LoVo (cell line): ENCODE data around the gene PAX7.
"Not testable (repeated sequence)": the region's sequence is repeated elsewhere in the genome, so short reads cannot be mapped to it uniquely, and the experiment has no call there.

Source experiments
- DNase-seq: peaks from one replicate; pipeline ENCODE4 v3.0.0-alpha.2; 2016; ENCODE audit warnings: low spot score

Gene PAX7

GRCh38 chr1:18661404-18662285 is 31.0 kb downstream of the PAX7 start:
- DNase-seq = no peak

DNA sequence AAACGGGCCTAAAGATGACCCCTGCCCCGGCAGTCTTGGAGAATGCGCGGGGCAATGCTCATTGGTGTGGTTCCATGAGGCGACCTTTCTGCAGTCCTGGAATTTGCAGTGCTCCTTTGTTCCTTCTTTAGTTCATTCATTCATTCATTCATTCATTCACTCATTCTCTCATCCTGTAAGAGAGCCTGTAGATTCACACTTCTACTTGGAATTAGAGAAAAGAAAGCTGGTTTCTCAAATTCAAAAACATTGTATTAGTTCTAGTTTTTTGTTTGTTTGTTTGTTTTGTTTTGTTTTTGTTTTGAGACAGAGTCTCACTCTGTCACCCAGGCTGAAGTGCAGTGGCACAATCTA is 31.6 kb downstream of the PAX7 start:
- no peak for DNase-seq

- no peak for DNase-seq
Observed at GRCh38 chr1:18666317-18666920, 35.8 kb downstream of the PAX7 start.

- DNase-seq = no peak
Observed at GRCh38 chr1:18667333-18667732, 36.7 kb downstream of the PAX7 start.

DNA sequence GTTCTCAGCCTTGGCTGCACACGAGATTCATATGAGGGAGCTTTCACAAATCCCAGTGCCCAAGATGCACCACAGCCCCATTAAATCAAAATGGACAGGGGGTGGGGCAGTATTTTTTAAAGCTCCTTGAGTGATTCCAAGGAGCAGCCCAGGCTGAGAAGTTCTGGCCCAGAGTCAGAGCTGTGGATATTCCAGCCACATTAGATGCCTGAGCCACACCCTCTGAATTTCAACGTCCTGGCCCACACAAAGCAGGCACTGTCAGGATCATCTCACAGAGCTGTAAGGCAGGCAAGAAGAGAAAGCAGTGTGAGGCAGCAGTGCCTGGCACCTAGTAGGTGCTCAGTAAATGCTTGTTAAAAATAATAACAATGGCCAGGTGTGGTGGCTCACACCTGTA is 37.4 kb downstream of the PAX7 start:
- peak; percentile 18 for DNase-seq

DNA sequence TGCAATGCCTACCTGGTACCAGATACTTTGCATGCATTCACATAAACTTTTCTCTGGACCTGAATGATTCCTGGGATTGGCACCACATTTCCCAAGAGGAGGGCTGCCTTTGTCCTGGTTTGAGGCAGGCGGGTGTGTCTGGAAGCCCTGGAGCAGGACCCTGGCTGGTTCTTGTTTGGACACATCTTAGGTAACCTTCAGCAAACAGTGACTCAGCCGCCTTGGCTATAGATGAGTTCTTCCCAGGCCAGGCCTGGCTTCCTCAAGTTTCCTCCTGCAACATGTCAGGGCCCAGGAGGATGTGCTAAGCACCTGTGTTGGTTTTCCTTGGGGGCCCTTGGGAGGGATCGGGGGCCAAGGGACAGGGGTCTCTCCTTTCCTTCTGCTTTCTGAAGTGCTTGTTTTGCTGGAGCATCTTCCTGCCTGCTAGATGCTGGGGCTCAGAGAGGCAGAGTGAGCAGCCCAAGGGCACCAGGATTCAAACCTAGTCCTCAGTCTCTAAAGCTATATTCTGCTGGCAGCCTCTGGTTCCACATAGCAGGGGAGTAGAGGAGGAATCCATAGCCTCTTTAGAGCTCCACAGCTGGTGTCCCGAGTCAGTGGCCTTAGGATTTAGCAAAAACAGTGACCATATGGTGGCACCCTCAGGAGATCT is 38.2 kb downstream of the PAX7 start:
- peak; percentile 83 for DNase-seq

- DNase-seq = no peak
Observed at GRCh38 chr1:18670121-18670867, 39.6 kb downstream of the PAX7 start.

- no peak for DNase-seq
Observed at GRCh38 chr1:18670868-18671225, 40.2 kb downstream of the PAX7 start.

GRCh38 chr1:18673976-18674375 is 43.3 kb downstream of the PAX7 start:
- no peak for DNase-seq

GRCh38 chr1:18676332-18676781 is 45.7 kb downstream of the PAX7 start:
- no peak for DNase-seq

DNA sequence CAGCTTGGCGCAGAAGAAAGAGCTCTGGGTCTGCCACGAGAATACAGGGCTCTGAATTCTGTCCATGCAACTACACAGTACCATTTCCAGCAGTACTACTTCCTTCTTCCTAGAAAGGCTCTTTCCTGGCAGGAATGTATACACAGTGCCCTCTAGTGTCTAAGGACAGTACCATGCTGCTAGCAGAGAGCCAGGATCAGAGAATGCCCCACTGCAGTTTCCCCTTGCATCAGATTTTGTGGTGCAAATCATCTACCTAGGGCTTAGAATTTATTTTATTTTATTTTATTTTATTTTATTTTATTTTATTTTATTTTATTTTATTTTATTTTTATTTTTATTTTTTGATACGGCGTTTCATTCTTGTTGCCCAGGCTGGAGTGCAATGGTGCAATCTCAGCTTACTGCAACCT is 50.8 kb downstream of the PAX7 start:
- DNase-seq = peak; percentile 70

DNA sequence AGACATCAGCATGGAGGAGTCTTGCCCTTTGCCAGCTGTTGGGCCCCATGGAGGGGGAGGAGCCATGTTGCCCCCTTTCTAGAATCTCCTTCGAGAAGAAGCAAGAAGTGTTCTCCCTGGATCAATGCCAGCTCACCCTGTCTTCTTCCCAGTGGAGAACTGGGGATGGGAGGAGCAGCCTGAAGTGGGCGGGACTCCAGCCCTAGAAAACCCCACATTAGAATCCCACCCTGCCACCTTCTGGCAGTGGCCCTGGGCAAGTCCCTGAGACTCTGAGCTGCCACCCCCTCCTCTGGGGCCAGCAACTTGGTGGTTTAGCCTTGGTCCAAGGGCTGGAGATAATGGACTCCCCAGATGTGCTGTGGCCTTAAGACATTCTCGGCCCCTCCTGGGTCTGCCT is 51.7 kb downstream of the PAX7 start:
- DNase-seq = no peak

DNA sequence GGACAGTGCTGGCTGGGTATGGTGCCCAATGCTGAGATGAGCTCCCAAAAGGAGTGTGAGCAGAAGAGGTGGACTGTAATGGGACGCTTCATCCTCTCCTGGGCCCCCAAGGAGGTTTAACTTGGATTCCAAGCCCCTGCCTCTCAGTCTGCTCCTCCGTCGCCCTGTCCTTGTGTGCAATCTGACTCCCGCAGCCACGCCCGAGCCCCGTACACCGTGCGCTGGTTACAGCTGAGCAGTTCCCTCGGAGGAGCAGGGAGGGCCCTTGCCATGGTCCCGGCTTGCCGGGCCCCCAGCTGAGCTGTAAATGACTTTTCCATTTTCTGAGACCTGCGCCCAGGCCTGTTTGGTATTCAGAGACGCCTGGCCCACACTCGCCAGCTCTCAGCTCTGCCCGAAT is 53.7 kb downstream of the PAX7 start:
- no peak for DNase-seq

DNA sequence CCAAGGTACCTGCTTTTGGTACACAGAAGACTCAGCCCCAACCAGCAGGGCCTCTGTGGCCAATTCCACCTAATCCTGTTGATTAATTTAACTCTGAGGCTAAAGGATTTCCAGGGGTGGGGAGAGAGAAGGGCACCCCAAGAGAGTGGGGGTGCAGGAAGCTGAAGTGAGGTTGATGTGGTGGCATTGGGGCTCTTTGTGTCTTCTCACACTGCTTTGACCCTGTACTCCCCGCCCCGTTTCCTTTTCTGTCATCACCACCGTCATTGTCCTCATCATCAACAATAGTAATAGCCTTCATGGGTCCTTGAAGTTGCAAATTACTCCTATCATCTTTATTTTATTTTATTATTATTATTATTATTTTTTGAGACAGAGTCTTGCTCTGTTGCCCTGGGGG is 55.9 kb downstream of the PAX7 start:
- no peak for DNase-seq

DNA sequence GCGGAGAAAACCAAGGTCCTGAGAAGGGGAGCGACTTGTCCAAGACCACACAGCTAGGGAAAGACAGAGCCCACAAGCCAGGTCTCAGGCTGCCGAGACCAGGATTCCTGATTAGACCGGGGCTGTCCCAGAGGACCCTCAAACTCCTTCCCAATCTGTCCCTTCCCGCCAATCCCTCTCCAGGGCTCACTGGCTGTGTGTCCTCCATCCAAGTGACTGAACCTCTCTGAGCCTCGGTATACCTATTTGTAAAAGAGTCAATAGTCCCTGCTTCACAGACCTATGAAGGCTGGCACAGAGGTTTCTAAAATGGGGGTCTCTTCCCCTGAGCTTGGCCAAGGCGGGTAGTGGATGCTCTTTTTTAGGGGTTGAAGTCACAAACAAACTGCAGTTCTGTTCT is 56.6 kb downstream of the PAX7 start:
- DNase-seq = no peak

DNA sequence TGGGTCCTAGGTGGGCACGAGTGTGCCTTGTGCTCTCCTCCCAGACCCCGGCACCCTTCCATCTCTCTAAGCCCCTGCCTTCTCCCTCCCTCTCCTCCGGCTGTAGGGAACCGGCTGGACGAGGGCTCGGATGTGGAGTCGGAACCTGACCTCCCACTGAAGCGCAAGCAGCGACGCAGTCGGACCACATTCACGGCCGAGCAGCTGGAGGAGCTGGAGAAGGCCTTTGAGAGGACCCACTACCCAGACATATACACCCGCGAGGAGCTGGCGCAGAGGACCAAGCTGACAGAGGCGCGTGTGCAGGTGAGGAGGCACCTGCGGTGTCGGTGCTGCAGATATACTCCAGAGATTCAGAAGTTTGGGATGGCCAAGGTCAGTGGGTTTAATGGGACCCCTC is 61.0 kb downstream of the PAX7 start:
- no peak for DNase-seq

GRCh38 chr1:18693256-18694098 is 62.8 kb downstream of the PAX7 start:
- DNase-seq = no peak

GRCh38 chr1:18694289-18694688 is 63.6 kb downstream of the PAX7 start:
- DNase-seq = not testable (repeated sequence)

DNA sequence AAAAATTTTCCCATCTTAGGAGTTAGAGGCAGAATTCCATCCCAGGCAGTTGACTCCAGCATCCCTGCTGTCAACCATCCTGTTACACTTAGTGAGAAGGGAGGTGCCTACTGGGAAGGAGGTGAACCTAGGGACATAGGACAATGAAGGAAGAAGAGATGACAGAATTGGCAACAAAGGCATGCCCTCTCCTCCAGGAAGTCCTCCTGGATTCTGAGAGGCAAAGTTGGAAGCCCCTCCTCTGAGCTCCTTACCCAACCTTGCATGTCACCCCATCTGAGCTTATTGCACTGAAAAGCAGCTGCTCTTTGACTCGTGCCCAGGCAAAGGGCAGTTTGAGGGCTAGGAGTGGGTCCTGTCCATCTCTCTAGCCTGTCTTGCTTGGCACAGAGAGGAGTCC is 66.9 kb downstream of the PAX7 start:
- DNase-seq = no peak

DNA sequence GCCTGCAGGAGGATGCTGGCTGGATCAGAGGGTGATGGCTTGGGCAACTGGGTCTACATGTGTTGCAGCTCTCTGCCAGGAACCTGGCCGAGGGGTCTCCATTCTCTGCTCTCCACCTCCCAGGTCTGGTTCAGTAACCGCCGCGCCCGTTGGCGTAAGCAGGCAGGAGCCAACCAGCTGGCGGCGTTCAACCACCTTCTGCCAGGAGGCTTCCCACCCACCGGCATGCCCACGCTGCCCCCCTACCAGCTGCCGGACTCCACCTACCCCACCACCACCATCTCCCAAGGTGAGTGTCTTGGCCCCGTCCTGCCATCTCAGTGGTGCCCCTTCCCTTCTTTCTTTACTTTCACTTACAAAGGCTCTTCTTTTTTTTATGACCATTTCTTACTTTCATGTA is 69.9 kb downstream of the PAX7 start:
- DNase-seq = no peak

DNA sequence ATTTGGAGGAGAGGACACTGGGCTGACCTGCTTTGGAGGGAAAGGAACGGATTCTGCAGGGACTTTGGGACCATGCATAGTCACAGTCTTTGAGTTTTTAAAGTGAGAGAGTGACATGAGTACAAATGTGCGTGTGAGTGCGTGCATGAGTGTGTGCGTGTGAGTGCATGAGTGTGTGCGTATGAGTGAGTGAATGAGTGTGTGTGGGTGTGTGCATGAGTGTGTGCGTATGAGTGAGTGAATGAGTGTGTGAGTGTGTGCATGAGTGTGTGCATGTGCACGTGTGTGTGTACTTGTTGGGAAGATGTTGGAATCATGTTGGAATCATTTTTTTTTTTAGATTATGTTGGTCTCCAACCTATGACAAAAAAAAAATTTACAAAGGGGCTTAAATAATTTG is 70.5 kb downstream of the PAX7 start:
- DNase-seq = no peak
